HepG2 (cell line): ENCODE results near the gene VCP. TPM values are rescaled to one million over a fixed set of nuclear protein-coding genes. Genes with fewer than 3 reads are reported as not detected.
A peak's percentile ranks its signal among the peaks of the same experiment; 100 is the strongest.

ENCODE experiments used
- ATAC-seq: fragments of 200-7000 bp; cut with Tn5 transposase; 3 replicates; pipeline ENCODE4 v1.9.1; 2020; ENCODE audit warnings: mild to moderate bottlenecking, moderate library complexity
- BruUV-seq: library from RNA; stranded (reverse); fragments of 400-500 nt; replicated peaks from 2 replicates; lab custom pipeline; 2021; lab: Mats Ljungman, UMichigan
- CTCF ChIA-PET: fragments of 300-600 bp; formaldehyde crosslinking; extraction: SDS; loops from one replicate; lab custom pipeline; 2021; ENCODE audit warnings: low total read pairs, inconsistent platforms, low intra/inter-chr PET ratio; lab: Yijun Ruan, JAX
- POLR2A ChIA-PET: fragments of 350-600 bp; sonication (Branson Sonifier 250); formaldehyde crosslinking; loops from one replicate; lab custom pipeline; 2020; ENCODE audit warnings: antibody characterized with exemption, inconsistent platforms; lab: Yijun Ruan, JAX
- DNase-seq: peaks from one replicate; pipeline ENCODE4 v3.0.0-alpha.2; 2015; ENCODE audit warnings: low spot score
- FAIRE-seq: peaks from 3 replicates; lab custom pipeline; 2011; peaks lifted over from hg19 to GRCh38; lab: Jason Lieb, UNC
- H2AFZ ChIP-seq: one replicate; pipeline ENCODE4 v1.6.1; 2011; ENCODE audit warnings: low read length, inconsistent platforms
- H3K27ac ChIP-seq: fragments of 300-600 bp; 3 replicates; pipeline ENCODE4 v1.8.0; 2011; ENCODE audit warnings: mixed run types, mild to moderate bottlenecking, mixed read lengths, low read length, inconsistent platforms; ENCODE audit not compliant: insufficient read depth; ENCODE audit errors: extremely low read length
- H3K27me3 ChIP-seq, 2 experiments: fragments of 200-600 bp in 1 of 2; 2 replicates in 1 of 2; 3 replicates in 1 of 2; pipeline versions ENCODE4 v1.6.0 to v1.8.0; 2011; ENCODE audit warnings: low read length in 2 of 2, mild to moderate bottlenecking in 2 of 2, moderate library complexity in 2 of 2, inconsistent platforms in 1 of 2; ENCODE audit not compliant: insufficient read depth in 2 of 2, control insufficient read depth in 1 of 2
- H3K36me3 ChIP-seq, 2 experiments: fragments of 200-600 bp in 1 of 2; replicated peaks in 1 of 2; 2 replicates in 1 of 2; 3 replicates in 1 of 2; pipeline versions ENCODE4 v1.5.1 to v1.8.0; 2011; ENCODE audit warnings: low read length in 2 of 2, inconsistent platforms in 1 of 2; ENCODE audit not compliant: insufficient read depth in 2 of 2, control insufficient read depth in 1 of 2
- H3K4me1 ChIP-seq: 2 replicates; pipeline ENCODE4 v1.5.1; 2012; ENCODE audit warnings: low read length, inconsistent platforms; ENCODE audit not compliant: insufficient read depth
- H3K4me2 ChIP-seq: 2 replicates; pipeline ENCODE4 v1.6.0; 2011; ENCODE audit warnings: low read depth, low read length, inconsistent platforms
- H3K4me3 ChIP-seq, 3 experiments: fragments of 200-600 bp in 1 of 3; sonication (generic), shearing (Covaris generic) in 1 of 3; replicated peaks in 1 of 3; 2 replicates each; pipeline ENCODE4 v1.5.1; 2011 to 2016; ENCODE audit warnings: low read length in 3 of 3, inconsistent platforms in 2 of 3, low read depth in 2 of 3, mild to moderate bottlenecking in 2 of 3, control low read depth in 1 of 3, mixed read lengths in 1 of 3; ENCODE audit not compliant: insufficient read depth in 1 of 3
- H3K79me2 ChIP-seq: one replicate; pipeline ENCODE4 v1.6.1; 2011; ENCODE audit warnings: low read length, inconsistent platforms; ENCODE audit not compliant: insufficient read depth
- H3K9ac ChIP-seq: 2 replicates; pipeline ENCODE4 v1.6.0; 2011; ENCODE audit warnings: mild to moderate bottlenecking, low read depth, low read length, inconsistent platforms; ENCODE audit not compliant: insufficient read depth
- H3K9me3 ChIP-seq: 2 replicates; pipeline ENCODE4 v1.5.1; 2012; ENCODE audit warnings: mild to moderate bottlenecking, low read length
- H4K20me1 ChIP-seq: 2 replicates; pipeline ENCODE4 v1.6.0; 2011; ENCODE audit warnings: inconsistent platforms, mild to moderate bottlenecking, low read length, moderate library complexity; ENCODE audit not compliant: insufficient read depth
- CCDC6 ChIP-seq: sonication (generic); formaldehyde crosslinking; IDR thresholded peaks from 2 replicates; pipeline ENCODE4 v1.8.1; 2022; ENCODE audit warnings: mild to moderate bottlenecking, missing genetic modification reagents, moderate library complexity
- CEBPG ChIP-seq: IDR thresholded peaks from 2 replicates; pipeline ENCODE4 v1.6.1; 2016
- MBNL3 ChIP-seq: fragments of 250-450 bp; sonication (Bioruptor Pico); conservative IDR thresholded peaks from 2 replicates; pipeline ENCODE4 v1.8.0; 2022; ENCODE audit warnings: mild to moderate bottlenecking, inconsistent platforms
- RAD51 ChIP-seq: fragments of 450-650 bp; IDR thresholded peaks from 2 replicates; pipeline ENCODE4 v1.6.1; 2016; ENCODE audit warnings: borderline replicate concordance
- U2AF1 ChIP-seq: fragments of 200-400 bp; formaldehyde crosslinking; optimal IDR thresholded peaks from 2 replicates; pipeline ENCODE3; 2017; ENCODE audit warnings: mild to moderate bottlenecking, low read depth, low read length
- YY1 ChIP-seq: IDR thresholded peaks from 2 replicates; pipeline ENCODE4 v1.6.1; 2011; ENCODE audit warnings: low read length, low read depth, moderate library complexity, mild to moderate bottlenecking; ENCODE audit not compliant: insufficient read depth, insufficient replicate concordance
- ZBTB7A ChIP-seq: sonication (generic); formaldehyde crosslinking; IDR thresholded peaks from 2 replicates; pipeline ENCODE4 v1.8.0; 2022; ENCODE audit warnings: mild to moderate bottlenecking, missing genetic modification reagents
- ZNF296 ChIP-seq: sonication (generic); formaldehyde crosslinking; conservative IDR thresholded peaks from 2 replicates; pipeline ENCODE4 v1.5.0; 2020; ENCODE audit warnings: mild to moderate bottlenecking, missing genetic modification reagents
- ZSCAN12 ChIP-seq: sonication (generic); formaldehyde crosslinking; IDR thresholded peaks from 2 replicates; pipeline ENCODE4 v1.9.0; 2021; ENCODE audit warnings: mild to moderate bottlenecking, missing genetic modification reagents
- ZSCAN31 ChIP-seq: sonication (generic); formaldehyde crosslinking; IDR thresholded peaks from 2 replicates; pipeline ENCODE4 v1.5.0; 2020; ENCODE audit warnings: low read depth, mild to moderate bottlenecking, missing genetic modification reagents
- WGBS: methylation state at CpG from one replicate; pipeline ENCODE4 v1.1.6; 2017; ENCODE audit warnings: low lambda C conversion rate; 5-methylcytosine and 5-hydroxymethylcytosine counted together
- in situ Hi-C: cut with HindIII; loops from 2 replicates; pipeline ENCODE4 v1.10.0; 2017; ENCODE audit warnings: low pct_unique_long_range_greater_than_20kb; ENCODE audit not compliant: extremely low pct_ligation_motif_present
- intact Hi-C: fragments of 100-400 bp; cut with micrococcal nuclease; formaldehyde crosslinking; loops from one replicate; pipeline ENCODE4 v1.10.0; 2022; ENCODE audit not compliant: unreplicated experiment
- polyA plus RNA-seq, 8 experiments: library from polyadenylated mRNA; depleted of rRNA in 3 of 8; stranded (reverse) in 7 of 8; unstranded in 1 of 8; fragments of >200 nt; fragmentation: Illumina TruSeq in 4 of 8; extraction: Trizol in 4 of 8; gene quantifications; 2 replicates each; pipeline versions ENCODE4 v1.2.1 to v1.2.3, GENCODE V29; 2011 to 2016; ENCODE audit warnings: low read depth in 4 of 8, missing spikeins in 1 of 8, mixed read lengths in 1 of 8; ENCODE audit not compliant: insufficient read depth in 1 of 8
- total RNA-seq, 5 experiments: library from RNA; depleted of rRNA; stranded (reverse); fragments of >200 nt; fragmentation: Illumina TruSeq; extraction: Trizol; gene quantifications; 2 replicates each; pipeline ENCODE4 v1.2.3, GENCODE V29; 2016; ENCODE audit warnings: low read depth in 1 of 5
- TF ChIP-seq, protein P1 (sequence below): IDR thresholded peaks from 2 replicates; pipeline ENCODE4 v1.6.1; 2016; ENCODE audit warnings: low read depth, control low read depth
- TF ChIP-seq, protein P2 (sequence below): sonication (generic); formaldehyde crosslinking; IDR thresholded peaks from 2 replicates; pipeline ENCODE4 v1.4.0; 2020; ENCODE audit warnings: missing genetic modification reagents; ENCODE audit errors: not compliant biosample characterization

Gene VCP
- total and polyA plus RNA-seq, 2 of the 13 experiments (the other 11 are each of a cell fraction or from before 2014, with no cell fraction given): 143 to 391 TPM

GRCh38 chr9:35079041-35079425 lies 6.6 kb upstream of the VCP start:
- CTCF ChIA-PET: no interaction called here
- no peaks in the 10 kb centered on the region for H3K9me3 ChIP-seq
- H3K27ac ChIP-seq: peak overlapping the region; percentile 76
- TF ChIP-seq YY1 (no peak), U2AF1 (no peak), ZSCAN31 (CRISPR knock-in tag) (no peak), MBNL3 (CRISPR knock-in tag) (no peak), ZBTB7A (CRISPR knock-in tag) (0 out of 2 replicates have a peak, but pooled peaks have one; percentile 26), ZSCAN12 (no peak), CCDC6 (peak; percentile 3; the same call in 1 of the 2 replicates), CEBPG (CRISPR knock-in tag) (no peak), RAD51 (no peak), ZNF296 (0 out of 2 replicates have a peak, but pooled peaks have one; percentile 51)
- TF ChIP-seq, protein P1, sequence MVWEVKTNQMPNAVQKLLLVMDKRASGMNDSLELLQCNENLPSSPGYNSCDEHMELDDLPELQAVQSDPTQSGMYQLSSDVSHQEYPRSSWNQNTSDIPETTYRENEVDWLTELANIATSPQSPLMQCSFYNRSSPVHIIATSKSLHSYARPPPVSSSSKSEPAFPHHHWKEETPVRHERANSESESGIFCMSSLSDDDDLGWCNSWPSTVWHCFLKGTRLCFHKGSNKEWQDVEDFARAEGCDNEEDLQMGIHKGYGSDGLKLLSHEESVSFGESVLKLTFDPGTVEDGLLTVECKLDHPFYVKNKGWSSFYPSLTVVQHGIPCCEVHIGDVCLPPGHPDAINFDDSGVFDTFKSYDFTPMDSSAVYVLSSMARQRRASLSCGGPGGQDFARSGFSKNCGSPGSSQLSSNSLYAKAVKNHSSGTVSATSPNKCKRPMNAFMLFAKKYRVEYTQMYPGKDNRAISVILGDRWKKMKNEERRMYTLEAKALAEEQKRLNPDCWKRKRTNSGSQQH: no peak
- TF ChIP-seq, protein P2, sequence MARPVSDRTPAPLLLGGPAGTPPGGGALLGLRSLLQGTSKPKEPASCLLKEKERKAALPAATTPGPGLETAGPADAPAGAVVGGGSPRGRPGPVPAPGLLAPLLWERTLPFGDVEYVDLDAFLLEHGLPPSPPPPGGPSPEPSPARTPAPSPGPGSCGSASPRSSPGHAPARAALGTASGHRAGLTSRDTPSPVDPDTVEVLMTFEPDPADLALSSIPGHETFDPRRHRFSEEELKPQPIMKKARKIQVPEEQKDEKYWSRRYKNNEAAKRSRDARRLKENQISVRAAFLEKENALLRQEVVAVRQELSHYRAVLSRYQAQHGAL (CRISPR knock-in tag): no peak
- BruUV-seq: TSS peak; percentile 53
- H3K4me1 ChIP-seq: peaks cover 23% of the 10 kb centered on the region
- ATAC-seq: peak; percentile 35
- no CpG with 5 or more reads among the region's 10 CpGs for WGBS
- H3K27me3 ChIP-seq: no peaks in the 10 kb centered on the region; a peak in 1 of 5 replicates
- peak overlapping the region; percentile 97 for H3K4me2 ChIP-seq
- DNase-seq: no peak
- H3K9ac ChIP-seq: peak overlapping the region; percentile 75
- H3K36me3 ChIP-seq: peaks cover 4 to 21% of the 10 kb centered on the region in 2 experiments; a peak in 4 of 5 replicates
- H3K79me2 ChIP-seq: peaks cover 26% of the 10 kb centered on the region
- no peaks in the 10 kb centered on the region for H4K20me1 ChIP-seq
- in situ Hi-C loops: no loop called here
- FAIRE-seq: no peak
- intact Hi-C loops: no loop called here
- peak overlapping the region; percentile 78 to 79 (median 78) for H3K4me3 ChIP-seq
- no peak overlapping the region for H2AFZ ChIP-seq
- POLR2A ChIA-PET: interaction anchor here (1.0 to 2.5 kb wide), 10 partner anchors 9 to 37 kb away, joined by 3 to 23 read pairs (median 8); partner anchors contain the start of genes ATOSB, PIGO and STOML2
